Endothelial cell (in vitro differentiated cells): ENCODE data around the gene PCK2. TPM values are rescaled to one million over a fixed set of nuclear protein-coding genes. Genes with fewer than 3 reads are reported as not detected.

Source experiments
- DNase-seq: peaks from one replicate; pipeline ENCODE4 v3.0.0; 2021; ENCODE audit warnings: low spot score
- H3K27ac Mint-ChIP-seq: one replicate; pipeline ENCODE4 v1.8.0; 2021; ENCODE audit warnings: mixed read lengths, inconsistent platforms; ENCODE audit not compliant: unreplicated experiment
- H3K27me3 Mint-ChIP-seq: one replicate; pipeline ENCODE4 v1.8.0; 2021; ENCODE audit warnings: mild to moderate bottlenecking, moderate library complexity, mixed read lengths, inconsistent platforms; ENCODE audit not compliant: unreplicated experiment
- H3K36me3 Mint-ChIP-seq: one replicate; pipeline ENCODE4 v1.8.0; 2021; ENCODE audit warnings: mild to moderate bottlenecking, low read depth, mixed read lengths, inconsistent platforms; ENCODE audit not compliant: unreplicated experiment
- H3K4me1 Mint-ChIP-seq: one replicate; pipeline ENCODE4 v1.8.0; 2021; ENCODE audit warnings: mild to moderate bottlenecking, mixed read lengths, inconsistent platforms; ENCODE audit not compliant: unreplicated experiment
- H3K4me3 Mint-ChIP-seq: one replicate; pipeline ENCODE4 v1.8.0; 2021; ENCODE audit warnings: mild to moderate bottlenecking, mixed read lengths, inconsistent platforms; ENCODE audit not compliant: unreplicated experiment
- H3K9me3 Mint-ChIP-seq: one replicate; pipeline ENCODE4 v1.8.0; 2021; ENCODE audit warnings: mixed read lengths, inconsistent platforms; ENCODE audit not compliant: unreplicated experiment
- total RNA-seq: library from RNA; stranded (reverse); fragmentation: NEBNext Ultra II Directional; extraction: Animal tissue kit (Norgen Biotek cat#: 25700); gene quantifications from one replicate; pipeline ENCODE4 v1.2.1, GENCODE V29; 2021; ENCODE audit not compliant: unreplicated experiment
- TF ChIP-seq, protein P1 (sequence below): fragments of 200-600 bp; sonication (generic); IDR thresholded peaks from one replicate; pipeline ENCODE4 v1.5.0; 2021; ENCODE audit warnings: antibody characterized with exemption; ENCODE audit not compliant: unreplicated experiment

Gene PCK2
- total RNA-seq, 1 donor from 2014 or later = 23.9 TPM

DNA sequence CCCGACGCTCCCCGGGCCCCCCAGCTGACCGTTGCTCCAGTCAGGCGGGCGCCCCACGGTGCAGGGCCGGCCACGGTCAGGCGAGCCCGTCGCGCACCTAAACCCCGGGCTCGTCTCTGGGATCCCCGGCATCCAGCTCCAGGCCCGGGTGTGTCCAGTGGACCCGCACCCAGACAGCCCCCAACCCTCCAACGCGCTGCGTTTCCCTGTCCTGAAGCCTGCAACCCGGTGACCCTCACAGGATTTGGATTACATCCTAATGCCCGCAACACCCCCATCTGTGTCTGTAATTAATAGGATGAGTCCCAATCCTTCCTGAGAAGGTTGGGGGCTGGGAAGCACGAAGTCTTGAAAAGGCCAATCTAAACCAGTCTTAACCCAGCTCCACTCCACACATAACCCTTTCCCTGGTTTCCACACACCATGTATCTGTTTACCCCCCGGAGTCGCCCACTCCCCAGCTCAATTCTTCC, 12.3 kb upstream of the PCK2 start:
- DNase-seq = no peak
- peak overlapping the region; percentile 61 for H3K27ac Mint-ChIP-seq
- peaks cover 5% of the 10 kb centered on the region for H3K4me1 Mint-ChIP-seq
- no peaks in the 10 kb centered on the region for H3K9me3 Mint-ChIP-seq
- peak overlapping the region; percentile 78 for H3K4me3 Mint-ChIP-seq
- TF ChIP-seq, protein P1, sequence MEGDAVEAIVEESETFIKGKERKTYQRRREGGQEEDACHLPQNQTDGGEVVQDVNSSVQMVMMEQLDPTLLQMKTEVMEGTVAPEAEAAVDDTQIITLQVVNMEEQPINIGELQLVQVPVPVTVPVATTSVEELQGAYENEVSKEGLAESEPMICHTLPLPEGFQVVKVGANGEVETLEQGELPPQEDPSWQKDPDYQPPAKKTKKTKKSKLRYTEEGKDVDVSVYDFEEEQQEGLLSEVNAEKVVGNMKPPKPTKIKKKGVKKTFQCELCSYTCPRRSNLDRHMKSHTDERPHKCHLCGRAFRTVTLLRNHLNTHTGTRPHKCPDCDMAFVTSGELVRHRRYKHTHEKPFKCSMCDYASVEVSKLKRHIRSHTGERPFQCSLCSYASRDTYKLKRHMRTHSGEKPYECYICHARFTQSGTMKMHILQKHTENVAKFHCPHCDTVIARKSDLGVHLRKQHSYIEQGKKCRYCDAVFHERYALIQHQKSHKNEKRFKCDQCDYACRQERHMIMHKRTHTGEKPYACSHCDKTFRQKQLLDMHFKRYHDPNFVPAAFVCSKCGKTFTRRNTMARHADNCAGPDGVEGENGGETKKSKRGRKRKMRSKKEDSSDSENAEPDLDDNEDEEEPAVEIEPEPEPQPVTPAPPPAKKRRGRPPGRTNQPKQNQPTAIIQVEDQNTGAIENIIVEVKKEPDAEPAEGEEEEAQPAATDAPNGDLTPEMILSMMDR = no peak
- H3K36me3 Mint-ChIP-seq = no peaks in the 10 kb centered on the region
- H3K27me3 Mint-ChIP-seq = peaks cover 15% of the 10 kb centered on the region

DNA sequence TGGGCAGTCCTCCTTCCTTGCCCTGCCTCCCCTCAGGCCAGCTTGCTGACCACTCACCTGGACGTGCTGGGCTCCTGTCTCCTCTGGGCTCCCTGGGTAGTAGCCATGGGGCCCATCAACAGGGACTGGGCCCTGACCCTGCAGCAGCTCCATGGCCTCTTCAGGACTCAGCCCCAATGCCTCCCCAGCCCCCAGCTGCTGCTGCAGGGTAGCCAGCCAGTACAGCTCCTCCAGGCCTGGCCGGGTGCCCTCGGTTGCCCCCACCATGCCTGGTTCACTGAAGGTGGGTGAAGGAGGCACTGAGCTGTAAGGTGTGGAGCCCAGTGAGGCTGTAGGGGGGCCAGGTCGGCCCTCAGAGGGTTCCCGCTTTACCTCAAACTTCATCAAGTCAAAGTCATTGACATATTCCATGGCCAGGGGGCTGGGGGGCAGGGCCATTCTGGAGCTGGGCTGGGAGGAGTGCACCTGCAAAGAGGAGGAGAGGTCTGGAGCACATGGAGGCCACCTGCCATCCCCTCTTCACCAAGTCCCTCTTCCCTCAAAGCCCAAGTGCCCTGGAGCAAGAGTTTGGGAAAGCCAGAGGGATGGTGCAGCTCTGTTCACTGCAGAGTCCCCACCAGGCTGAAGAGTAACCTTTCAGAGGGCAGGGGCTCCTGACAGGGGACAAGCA, 11.6 kb upstream of the PCK2 start:
- H3K4me3 Mint-ChIP-seq = no peak overlapping the region
- no peak overlapping the region for H3K27ac Mint-ChIP-seq
- peaks cover 16% of the 10 kb centered on the region for H3K27me3 Mint-ChIP-seq
- no peaks in the 10 kb centered on the region for H3K9me3 Mint-ChIP-seq
- H3K4me1 Mint-ChIP-seq = peaks cover 5% of the 10 kb centered on the region
- TF ChIP-seq, protein P1 = no peak
- DNase-seq = no peak
- H3K36me3 Mint-ChIP-seq = no peaks in the 10 kb centered on the region

DNA sequence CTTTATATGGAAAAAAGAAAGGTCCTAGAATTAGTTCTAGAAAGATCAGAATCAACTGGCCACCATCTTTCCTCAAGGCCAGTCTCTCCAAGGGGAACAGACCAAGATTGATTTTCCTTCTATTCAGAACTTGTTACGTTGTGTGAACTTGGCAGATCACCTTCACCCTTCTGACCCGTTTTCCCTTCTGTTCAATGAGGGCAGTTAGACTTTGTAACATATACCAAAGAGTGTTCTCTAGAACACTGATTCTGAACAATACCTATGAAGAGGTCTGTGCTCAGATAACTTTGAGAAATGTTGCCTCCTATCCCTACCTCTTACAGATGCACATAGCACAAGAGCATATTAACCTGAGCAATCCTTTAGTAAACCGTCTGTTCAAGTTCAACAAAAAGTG, 10.6 kb upstream of the PCK2 start:
- Mint-ChIP-seq H3K36me3 (no peaks in the 10 kb centered on the region), H3K4me3 (no peak overlapping the region), H3K27me3 (peaks cover 15% of the 10 kb centered on the region), H3K9me3 (no peaks in the 10 kb centered on the region), H3K27ac (no peak overlapping the region), H3K4me1 (peaks cover 5% of the 10 kb centered on the region)
- TF ChIP-seq, protein P1 = no peak
- no peak for DNase-seq

DNA sequence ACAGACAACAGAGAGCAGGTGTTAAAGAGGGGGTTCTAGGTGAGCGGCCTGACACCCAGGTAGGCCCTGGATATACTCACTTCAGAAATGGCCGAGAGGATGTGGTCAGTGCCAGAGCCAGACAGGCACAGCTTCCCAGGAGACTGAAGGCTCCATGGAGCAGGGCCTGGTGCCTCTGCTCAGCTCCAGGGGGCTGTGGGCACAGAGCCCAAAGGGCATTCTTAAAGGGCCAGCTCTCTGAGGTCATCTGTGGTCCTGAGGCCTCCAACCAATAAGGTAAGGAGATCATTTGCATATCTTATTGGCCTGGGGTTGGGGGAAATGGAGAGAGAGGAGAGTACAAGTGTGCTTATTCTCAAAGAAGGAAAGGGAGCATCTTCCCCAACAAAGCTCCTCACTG, 9.7 kb upstream of the PCK2 start:
- Mint-ChIP-seq H3K4me3 (no peak overlapping the region), H3K9me3 (no peaks in the 10 kb centered on the region), H3K27me3 (peaks cover 15% of the 10 kb centered on the region), H3K27ac (no peak overlapping the region), H3K4me1 (peaks cover 5% of the 10 kb centered on the region), H3K36me3 (no peaks in the 10 kb centered on the region)
- TF ChIP-seq, protein P1 = no peak
- DNase-seq = no peak

DNA sequence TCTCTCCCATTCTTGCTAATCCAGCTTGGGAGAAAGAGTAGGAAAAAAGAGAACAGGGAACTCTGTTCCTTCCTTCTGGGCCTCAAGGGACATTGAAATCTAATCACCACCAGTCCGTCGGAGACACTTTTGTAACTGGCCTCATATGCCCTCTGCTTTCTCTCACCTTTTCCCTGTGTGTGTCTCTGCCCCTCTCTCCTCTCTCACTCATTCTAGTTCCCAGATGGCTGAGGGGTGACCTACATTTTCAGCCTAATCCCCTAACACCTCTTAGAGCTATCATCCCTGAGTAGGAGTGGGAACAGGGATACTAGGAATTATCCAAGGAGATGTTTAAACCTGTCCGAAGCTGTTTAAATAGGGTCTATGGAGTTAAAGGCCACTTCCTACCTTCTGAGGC, 8.9 kb upstream of the PCK2 start:
- H3K27me3 Mint-ChIP-seq = peaks cover 15% of the 10 kb centered on the region
- H3K36me3 Mint-ChIP-seq = no peaks in the 10 kb centered on the region
- H3K27ac Mint-ChIP-seq = no peak overlapping the region
- no peaks in the 10 kb centered on the region for H3K9me3 Mint-ChIP-seq
- no peak for DNase-seq
- peaks cover 5% of the 10 kb centered on the region for H3K4me1 Mint-ChIP-seq
- TF ChIP-seq, protein P1 = no peak
- H3K4me3 Mint-ChIP-seq = no peak overlapping the region
